Epithelial cell of esophagus (primary cell): ENCODE measurements around the gene SPIRE2.
A peak's percentile ranks its signal among the peaks of the same experiment; 100 is the strongest.

Experiments
- DNase-seq: peaks from one replicate; pipeline ENCODE4 v3.0.0; 2010; ENCODE audit warnings: low read depth
- H3K4me3 ChIP-seq: 2 replicates; pipeline ENCODE4 v1.5.1; 2011; ENCODE audit warnings: mild to moderate bottlenecking, low read length, control low read depth
- TF ChIP-seq, protein P1 (sequence below): IDR thresholded peaks from 2 replicates; pipeline ENCODE4 v1.5.1; 2011; ENCODE audit warnings: low read depth, mild to moderate bottlenecking, low read length, control low read depth, inconsistent platforms; ENCODE audit not compliant: insufficient read depth; ENCODE audit errors: missing control alignments

Gene SPIRE2

DNA sequence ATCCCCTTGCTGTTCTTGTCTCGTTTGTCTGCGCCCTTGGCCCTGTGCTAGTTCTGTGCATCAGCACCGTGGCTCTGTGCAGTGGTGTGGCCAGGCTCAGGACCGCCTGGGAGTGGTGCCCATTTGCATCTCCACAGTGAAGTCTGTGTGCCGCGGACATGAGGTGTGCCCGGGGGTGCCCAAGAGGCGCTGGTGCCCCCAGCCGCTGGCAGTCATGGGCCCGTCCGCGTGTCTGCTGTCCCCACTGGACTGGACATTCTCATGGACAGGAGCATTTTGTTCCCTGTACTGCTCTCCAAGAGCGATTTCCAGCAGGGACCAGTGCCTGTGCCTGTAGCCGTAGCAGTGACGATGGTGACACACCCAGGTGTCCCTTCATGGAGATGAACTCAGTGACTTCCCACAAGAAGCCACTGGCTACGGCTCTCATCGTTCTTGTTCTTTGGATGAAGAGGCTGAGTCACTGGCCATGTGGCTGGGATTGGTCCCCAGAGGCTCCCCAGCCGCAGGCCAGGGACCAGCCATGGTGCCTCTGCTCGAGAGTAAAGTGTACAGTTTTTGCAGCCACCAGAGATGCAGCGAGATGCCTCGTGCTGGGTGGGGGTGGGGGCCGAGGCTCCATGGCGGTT is 77.3 kb downstream of the SPIRE2 start:
- no peak for DNase-seq
- TF ChIP-seq, protein P1, sequence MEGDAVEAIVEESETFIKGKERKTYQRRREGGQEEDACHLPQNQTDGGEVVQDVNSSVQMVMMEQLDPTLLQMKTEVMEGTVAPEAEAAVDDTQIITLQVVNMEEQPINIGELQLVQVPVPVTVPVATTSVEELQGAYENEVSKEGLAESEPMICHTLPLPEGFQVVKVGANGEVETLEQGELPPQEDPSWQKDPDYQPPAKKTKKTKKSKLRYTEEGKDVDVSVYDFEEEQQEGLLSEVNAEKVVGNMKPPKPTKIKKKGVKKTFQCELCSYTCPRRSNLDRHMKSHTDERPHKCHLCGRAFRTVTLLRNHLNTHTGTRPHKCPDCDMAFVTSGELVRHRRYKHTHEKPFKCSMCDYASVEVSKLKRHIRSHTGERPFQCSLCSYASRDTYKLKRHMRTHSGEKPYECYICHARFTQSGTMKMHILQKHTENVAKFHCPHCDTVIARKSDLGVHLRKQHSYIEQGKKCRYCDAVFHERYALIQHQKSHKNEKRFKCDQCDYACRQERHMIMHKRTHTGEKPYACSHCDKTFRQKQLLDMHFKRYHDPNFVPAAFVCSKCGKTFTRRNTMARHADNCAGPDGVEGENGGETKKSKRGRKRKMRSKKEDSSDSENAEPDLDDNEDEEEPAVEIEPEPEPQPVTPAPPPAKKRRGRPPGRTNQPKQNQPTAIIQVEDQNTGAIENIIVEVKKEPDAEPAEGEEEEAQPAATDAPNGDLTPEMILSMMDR = no peak
- H3K4me3 ChIP-seq = no peak overlapping the region

DNA sequence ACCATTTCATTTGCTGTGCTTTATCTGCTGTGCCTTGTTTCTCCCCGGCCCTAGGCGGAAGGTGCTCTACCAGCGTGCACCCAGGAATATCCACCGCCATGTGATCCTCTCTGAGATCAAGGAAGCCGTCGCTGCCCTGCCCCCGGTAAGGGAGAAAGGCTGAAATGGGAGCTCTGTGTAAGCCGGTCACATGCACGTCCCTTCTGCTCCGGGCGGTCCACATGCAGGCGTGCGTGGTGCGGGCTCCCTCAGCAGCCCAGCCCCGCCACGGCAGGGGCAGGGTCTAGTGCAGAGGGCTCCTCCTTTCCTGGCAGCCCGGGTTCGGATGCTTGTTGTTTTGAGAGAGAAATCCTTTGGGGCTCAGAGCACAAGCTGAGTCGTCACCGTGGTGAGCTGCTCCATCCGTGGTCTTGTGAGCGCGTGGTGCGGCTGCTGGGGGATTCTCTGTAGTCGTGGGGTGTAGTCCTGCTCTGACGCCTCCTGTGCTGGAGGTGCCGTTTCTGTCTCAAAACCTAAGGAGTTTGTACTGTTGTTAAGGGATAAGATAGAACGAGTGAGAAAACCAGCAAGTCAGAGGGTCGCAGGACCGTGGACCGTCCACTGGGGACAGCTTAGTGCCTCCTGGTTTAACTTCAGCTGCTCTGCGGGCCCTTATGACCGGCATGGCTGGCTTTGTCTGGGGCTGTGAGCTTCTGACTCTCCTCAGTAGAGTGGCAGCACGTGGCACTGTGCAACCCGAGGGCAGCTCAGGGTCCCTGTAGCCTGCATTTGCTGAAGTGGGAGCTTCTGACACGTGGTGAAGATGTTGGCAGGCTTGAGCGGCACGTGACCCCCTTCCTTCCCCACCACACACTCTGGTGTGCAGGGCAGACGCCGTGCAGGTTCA is 78.1 kb downstream of the SPIRE2 start:
- H3K4me3 ChIP-seq = no peak overlapping the region
- TF ChIP-seq, protein P1 = no peak
- no peak for DNase-seq

DNA sequence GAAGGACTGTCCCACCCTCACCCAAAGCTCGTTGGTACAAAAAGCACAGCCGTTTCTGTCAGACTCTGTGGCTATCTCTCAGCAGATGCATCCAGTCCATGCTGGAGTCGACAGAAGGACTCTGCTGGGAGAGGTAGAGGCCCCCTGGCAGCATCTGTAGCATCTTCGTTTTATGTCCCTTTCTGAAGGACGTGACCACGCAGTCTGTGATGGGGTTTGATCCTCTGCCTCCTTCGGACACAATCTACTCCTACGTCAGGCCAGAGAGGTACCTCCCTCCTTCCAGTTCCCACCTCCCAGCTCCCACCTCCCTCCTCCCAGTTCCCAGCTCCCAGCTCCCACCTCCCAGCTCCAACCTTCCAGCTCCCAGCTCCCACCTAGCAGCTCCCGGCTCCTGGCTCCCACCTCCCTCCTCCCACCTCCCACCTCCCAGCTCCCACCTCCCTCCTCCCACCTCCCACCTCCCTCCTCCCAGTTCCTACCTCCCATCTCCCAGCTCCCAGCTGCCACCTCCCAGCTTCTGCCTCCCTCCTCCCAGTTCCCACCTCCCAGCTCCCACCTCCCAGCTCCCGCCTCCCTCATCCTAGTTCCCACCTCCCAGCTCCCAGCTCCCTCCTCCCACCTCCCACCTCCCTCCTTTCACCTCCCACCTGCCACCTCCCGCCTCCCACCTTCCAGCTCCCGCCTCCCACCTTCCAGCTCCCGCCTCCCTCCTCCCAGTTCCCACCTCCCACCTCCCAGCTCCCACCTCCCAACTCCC is 79.0 kb downstream of the SPIRE2 start:
- no peak overlapping the region for H3K4me3 ChIP-seq
- TF ChIP-seq, protein P1 = no peak
- no peak for DNase-seq

DNA sequence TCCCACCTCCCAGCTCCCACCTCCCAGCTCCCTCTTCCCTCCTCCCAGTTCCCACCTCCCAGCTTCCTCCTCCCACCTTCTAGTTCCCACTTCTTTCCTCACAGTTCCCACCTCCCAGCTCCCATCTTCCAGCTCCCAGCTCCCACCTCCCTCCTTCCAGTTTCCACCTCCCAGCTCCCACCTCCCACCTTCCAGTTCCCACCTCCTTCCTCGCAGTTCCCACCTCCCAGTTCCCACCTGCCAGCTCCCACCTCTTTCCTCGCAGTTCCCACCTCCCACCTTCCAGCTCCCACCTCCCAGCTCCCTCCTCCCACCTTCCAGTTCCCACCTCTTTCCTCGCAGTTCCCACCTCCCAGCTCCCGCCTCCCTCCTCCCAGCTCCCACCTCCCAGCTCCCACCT is 80.0 kb downstream of the SPIRE2 start:
- no peak overlapping the region for H3K4me3 ChIP-seq
- TF ChIP-seq, protein P1 = no peak
- no peak for DNase-seq

DNA sequence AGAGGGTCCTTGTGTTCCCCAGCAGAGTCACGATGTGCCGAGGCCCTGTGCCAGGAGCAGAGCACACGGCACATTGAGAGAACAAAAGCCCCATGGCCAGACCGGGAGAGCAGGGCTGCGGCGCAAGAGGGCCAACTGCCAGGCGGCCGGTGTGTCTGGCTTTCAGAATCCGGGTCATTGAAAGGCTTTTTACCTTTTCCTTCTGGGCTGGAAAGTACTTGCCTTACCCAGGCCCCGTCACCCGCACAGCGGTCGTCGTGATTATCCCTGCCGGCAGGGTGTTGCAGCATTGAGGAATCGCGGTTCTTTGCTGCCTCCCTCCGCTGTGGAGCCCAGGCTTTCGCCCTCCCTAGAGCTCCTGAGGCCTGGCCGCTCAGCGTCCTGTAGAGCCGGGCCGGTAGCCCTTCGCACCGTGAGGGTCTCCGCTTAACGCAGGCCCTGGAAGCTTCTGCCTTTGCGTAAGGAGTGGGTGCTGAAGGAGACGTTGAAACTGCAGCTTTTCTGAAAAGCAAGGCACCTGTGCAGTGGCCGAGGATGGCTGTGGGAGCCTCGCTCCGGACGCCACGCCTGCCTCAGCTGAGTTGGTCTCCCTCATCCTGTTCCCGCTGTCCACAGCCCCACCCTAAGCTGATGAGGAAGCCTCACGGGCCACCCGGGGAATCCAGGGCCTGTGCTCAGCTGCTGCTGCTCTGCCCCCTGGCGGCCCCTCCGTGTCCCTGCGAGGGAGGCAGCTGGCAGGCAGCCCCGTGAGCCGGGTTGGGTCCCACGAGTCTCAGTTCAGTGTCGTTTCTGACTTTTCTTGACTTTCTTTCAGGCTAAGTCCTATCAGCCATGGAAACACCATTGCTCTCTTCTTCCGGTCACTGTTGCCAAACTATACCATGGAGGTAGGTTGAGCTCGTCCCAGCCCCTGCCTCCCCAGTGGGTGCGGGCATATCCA is 81.8 kb downstream of the SPIRE2 start:
- peak; percentile 82 for DNase-seq
- H3K4me3 ChIP-seq = no peak overlapping the region
- TF ChIP-seq, protein P1 = peak; percentile 87

DNA sequence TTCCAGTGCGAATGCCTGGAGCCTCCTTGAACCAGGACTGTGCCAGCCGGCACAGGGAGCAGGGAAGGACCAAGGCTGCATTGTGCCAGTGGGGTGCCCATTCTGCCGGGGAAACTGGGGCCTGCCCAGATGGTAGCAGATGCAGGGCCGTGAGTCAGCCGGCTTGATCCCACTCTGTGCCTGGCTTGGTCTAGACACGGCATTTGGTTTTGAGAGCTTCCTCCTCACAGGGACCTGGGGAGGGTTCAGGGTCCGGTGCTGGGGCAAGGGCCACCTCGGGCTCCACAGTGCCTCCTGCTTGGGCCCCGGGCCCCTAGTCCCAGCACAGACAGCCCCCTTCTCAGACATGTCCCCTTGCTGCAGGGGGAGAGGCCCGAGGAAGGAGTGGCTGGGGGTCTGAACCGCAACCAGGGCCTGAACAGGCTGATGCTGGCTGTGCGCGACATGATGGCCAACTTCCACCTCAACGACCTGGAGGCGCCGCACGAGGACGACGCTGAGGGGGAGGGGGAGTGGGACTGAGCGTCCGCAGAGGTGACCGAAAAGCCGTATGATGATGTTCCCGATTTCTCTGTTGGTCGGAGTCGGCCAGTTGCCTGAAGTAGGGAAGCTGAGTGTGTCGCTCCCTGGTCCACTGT is 82.6 kb downstream of the SPIRE2 start:
- TF ChIP-seq, protein P1 = no peak
- no peak for DNase-seq
- no peak overlapping the region for H3K4me3 ChIP-seq
